ENCODE measurements around the gene LCN2.

The LCN2 gene

DNA sequence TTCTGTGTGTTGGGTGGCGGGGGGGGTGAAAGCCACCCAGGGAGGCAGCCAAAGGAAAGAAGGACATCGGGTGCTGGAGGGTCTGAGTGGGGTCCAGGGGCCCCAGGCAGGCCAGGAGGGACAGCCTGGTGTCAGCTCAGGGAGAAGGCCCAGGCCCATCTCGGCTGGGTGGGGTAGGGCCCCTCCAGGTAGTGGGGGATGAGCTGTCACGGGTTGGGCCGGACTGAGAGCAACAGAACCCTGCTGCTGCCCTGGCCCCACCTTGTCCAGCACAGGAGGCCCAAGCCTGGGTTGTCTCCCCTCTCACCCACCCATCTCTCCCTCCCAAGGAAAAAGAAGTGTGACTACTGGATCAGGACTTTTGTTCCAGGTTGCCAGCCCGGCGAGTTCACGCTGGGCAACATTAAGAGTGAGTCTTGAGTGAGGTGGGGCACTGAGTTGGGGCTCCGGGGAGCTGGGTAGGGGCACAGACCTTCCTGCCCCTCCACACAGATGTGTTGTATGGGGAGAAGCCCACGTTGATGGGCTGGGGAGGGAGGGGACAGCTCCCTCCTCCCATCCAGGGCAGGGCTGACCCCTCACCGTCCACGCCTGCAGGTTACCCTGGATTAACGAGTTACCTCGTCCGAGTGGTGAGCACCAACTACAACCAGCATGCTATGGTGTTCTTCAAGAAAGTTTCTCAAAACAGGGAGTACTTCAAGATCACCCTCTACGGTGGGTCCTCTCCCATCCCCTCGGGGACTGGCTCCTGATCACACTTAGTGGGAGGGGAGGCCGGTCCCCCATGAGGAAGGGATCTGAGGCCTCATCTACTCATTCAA is 2.3 kb downstream of the LCN2 start:
- DNase-seq = no peak

DNA sequence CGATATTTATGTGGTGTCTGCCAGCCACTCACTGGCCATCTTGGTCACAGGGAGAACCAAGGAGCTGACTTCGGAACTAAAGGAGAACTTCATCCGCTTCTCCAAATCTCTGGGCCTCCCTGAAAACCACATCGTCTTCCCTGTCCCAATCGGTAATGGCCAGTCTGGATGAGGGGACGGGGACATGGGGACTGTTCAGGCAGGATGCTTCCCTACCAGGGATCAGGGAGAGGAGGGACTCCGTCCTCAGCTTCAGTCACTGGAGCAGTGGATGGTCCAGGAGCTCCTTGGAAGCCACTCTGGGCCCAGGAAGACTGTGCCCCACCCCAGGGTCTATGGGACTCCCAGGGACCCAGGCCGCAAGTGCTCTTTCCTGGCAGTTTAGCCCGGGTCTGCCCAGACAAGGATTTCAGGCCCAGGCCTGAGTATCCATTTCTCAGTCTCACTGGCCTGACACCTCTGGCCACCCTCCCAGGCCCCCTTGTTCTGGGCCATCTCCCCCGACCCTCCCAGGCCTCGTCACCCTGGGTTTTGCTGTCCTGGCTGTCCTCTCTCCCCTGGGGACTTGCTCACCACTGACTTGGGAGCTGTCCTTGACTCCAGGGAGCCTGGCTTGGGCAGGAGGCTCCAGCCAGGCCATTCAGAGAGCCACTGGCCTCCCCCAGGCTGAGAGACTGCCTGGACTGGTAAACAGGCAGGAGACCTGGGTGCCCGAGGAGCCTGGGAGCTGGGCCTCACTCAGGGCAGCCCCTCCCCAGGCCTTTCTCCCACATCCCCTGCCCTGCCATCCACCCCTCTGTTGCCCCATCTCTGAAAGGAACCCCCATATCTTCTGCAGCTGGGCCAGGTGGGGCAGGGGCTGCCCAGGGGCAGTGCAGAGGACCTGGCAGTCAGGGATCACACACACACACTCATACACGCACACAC is 3.1 kb downstream of the LCN2 start:
- no peak for DNase-seq

DNA sequence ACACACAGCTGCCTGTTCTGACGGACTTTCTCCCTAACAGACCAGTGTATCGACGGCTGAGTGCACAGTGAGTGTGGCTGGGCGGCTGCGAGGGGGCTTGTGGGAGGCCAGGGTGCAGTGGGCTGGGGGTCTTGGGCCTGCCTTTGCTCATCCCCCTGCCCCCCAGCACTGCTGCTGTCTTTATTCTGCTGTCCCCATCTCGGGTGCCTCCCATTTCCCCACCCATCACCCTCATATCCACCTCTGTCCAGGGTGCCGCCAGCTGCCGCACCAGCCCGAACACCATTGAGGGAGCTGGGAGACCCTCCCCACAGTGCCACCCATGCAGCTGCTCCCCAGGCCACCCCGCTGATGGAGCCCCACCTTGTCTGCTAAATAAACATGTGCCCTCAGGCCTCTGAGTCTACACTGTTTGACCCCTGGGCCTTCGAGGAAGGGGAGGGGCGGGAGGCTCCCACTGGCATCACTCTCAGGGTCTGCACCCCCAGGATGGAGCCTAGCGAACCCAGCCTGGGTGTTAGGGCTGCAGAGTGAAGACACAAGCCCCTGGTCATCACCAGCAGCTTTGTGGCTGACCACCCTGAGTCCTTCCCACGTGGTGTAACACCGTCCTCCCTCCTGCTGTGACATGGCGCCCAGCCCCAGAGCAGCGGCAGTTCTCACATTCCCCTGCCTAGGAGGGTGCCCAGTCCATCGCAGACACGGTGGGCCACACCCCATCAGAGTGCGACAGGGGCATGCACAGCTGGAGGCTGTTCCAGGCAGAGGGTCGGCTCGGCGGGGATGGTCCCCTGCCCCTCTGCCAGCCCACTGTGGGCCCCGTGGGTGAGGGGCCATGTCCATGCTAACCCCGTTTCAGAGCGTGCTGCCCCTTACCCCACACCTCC is 4.0 kb downstream of the LCN2 start:
- no peak for DNase-seq

DNA sequence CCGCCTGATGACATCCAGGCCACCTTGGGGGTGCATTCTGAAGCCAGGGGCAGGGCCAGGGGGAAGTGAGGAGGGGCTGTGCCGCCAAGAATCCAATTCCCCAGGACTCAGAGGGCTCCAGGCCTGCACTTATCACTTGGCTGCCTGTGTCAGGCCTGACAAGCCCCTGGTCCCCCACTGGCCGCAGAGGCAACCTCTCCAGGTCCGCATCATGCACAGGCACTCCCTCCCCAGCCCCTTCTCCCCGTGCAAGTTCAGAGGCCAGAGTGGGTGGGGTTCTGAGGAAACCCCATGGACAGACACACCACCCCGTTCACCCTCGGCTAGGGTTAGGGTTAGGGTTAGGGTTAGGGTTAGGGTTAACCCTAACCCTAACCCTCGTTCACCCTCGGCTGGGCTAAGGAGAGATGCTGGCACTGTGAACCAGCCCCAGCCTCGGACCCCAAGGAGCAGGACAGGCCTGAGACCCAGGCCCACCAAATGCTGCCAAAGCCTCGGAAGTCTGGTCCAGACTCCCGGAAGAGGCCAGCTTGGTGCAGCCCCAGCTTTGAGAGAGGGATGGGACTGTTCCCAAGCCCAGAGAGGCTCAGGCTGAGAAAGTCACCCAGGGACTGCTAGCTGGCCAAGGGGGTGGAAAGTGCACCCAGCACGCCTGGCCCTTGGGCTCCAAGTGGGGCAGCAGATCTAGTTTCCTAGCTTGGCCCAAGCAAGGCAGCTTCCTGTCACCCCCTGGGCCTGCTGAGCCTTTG is 4.9 kb downstream of the LCN2 start:
- no peak for DNase-seq

DNA sequence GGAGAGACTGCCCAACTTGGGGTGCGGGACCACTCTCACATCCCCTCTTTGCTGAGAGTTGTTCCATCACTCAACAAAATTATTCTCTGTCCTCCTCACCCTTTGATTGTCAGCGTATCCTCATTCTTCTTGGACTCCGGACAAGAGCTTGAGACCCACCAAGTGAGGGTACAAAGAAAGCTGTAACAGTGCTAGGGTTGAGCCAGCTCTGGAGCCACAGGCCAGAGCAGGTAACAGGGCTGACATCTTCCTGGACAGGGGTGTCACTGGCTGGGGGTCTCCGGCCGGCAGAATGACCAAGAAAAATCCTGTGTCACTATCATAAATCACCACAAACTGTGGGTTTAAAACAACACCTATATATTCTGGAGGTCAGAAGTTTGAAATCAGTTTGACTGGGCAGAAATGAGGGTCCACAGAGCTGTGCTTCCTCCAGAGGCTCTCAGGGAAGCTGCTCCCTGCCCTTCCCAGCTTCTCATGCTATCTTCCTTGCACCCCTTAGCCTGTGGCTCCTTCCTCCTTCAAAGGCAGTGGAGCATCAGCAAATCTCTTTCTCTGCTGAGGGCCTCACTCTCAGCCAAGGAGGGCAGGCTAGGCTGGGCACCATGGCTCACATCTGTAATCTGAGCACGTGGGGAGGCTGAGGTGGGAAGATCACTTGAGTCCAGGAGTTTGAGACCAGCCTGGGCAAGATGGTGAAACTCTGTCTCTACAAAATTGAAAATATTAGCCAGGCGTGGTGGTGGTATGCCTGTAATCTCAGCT is 6.7 kb downstream of the LCN2 start:
- DNase-seq = no peak

DNA sequence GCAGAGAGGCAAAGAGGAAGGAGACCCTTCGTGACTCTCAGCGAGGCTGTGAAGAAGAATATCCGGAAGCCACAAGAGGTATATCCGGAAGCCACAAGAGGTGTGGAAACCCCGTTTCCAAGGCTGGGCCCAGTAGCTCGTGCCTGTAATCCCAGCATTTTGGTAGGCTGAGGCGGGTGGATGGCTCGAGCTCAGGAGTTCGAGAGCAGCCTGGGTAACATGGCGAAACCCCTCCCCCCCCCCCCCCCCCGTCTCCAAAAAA is 10.2 kb downstream of the LCN2 start:
- DNase-seq = peak; percentile 82 to 84

DNA sequence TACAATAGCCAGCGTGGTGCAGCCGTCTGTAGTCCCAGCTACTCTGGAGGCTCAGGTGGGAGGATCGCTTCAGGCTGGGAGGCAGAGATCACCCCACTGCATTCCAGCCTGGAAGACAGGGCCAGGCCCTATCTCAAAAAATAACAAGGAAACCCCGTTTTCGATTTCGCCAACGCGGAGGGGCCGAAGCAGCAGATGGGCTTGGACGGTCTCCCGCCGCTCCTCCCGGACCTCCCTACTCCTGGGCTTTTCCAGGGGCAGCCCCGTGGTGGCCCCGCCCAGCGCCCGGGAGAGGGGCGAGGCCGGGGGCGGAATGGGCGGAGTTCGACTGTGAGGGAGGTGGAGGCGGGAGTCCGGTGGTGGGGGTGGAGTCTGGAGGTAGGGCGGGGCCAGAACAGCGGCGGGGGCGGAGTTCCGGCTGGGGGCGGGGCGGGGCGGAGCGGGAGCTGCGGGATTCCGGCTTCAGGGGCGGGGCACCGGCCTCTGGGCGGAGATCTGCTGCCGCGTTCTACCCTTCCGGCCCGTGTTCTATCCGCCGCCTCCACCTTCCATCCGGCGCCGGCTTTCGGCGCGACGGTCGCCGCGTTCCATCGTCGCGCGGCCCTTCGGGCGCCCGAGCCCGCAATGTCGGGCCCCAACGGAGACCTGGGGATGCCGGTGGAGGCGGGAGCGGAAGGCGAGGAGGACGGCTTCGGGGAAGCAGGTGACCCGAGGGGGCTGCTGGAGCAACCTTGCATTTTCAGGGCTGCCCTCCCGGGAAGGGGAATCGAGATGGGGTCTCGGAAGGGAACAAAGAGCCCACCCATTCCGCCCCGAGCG is 10.7 kb downstream of the LCN2 start, which contains the start of gene BBLN:
BBLN (plus strand) TSS at position 482 of the 819 bp plus-strand sequence; CDS start at position 625, 143 bp downstream.
- DNase-seq = peak; percentile 64 to 66

DNA sequence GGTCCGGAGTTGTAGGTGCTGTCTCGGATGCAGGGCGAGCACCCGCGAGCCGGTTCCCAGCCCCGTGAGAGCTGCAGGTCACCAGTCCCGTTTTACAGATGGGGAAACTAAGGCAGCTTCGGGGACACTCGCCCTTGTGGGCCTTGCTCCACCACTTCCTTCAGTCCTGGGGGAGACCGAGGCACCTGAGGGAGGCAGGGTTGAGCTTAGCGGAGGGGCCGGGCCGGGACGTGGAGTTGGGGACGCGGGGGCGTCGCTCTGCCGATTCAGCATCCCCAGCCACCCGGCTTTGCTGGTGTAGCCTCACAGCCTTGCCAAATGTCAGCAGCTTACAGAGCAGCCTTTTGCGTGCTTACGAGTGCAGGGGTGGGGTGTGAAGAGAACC is 11.3 kb downstream of the LCN2 start:
- DNase-seq = no peak

DNA sequence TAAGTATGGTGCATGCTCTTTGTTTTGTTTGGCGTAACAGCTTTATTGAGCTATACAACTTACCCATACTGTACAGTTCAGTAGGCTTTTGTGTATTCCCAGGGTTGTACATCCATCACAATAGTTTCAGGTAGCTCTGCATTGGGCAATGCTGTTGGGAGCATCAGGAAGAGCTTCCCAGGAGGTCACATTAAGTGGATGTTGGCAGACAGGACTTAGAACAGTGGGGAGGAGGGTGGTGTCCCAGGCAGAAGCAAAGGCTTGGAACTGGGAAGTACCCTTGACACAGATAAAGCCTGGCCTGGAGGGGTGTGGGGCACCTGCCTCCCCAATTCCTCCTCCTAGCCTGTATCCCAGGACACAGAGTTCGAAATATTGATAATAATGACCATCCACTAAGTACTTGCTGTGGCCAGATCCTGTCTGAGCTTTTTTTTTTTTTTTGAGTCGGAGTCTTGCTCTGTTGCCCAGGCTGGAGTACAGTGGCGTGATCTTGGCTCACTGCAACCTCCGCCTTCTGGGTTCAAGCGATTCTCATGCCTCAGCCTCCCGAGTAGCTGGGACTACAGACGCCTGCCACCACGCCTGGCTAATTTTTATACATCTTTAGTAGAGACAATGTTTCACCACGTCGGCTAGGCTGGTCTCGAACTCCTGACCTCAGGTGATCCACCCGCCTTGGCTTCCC is 12.1 kb downstream of the LCN2 start:
- DNase-seq = no peak

DNA sequence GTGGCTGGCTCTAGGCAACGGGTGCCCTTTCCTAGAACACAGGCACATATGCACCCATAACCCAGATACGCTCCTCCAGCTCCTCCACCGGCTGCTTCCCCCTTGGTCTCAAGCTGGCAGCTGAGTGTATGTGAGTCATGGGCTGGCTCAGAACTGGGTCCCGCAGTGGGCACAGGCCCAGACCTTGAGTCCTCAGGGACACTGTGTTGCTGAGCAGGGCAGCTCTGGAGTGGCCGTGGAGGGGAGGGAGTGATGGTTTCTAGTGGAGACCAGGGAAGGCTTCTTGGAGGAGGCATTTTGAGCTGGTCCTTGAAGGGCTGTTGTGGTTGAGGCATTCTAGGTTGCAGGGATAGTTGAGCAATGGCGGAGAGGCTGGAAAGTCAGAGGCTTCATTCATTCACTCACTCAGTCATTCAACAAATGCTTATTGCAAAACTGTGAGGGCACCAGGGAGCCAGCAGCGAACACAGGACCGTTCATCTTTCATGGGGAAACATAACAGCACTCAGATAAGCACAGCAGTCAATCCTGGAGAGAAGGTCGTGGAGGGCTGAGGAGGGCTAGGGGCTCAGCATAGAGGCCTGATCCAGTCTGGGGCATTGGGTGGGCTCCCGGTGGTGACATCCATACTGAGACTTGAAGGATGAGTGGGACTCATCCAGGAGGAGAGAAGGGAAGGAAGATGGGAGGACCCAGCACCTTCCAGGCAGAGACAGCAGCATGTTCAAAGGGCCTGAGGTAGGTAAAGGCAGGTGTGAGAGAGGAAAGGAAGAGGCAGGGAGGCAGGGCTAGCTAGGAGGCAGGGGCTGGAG is 13.2 kb downstream of the LCN2 start:
- no peak for DNase-seq

DNA sequence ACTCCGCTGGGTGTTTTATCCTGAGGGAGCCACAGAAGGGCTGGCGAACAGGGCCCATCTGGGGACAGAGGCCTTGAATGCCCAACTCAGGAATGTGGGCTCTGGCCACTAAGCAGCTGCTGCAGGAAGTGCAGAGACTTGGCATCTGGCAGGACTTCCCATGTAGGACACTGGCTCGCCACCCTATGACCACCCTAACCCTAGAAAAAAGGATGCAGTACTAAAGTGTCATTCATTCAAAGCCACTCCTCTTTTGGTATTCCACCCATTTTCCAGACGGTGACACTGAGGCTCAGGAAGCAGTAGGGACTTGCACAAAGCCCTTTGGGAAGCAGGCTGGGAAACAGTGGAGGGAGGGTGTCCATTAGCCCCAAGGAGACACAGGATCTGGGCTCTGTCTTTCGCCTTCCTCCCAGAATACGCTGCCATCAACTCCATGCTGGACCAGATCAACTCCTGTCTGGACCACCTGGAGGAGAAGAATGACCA is 13.8 kb downstream of the LCN2 start:
- no peak for DNase-seq

DNA sequence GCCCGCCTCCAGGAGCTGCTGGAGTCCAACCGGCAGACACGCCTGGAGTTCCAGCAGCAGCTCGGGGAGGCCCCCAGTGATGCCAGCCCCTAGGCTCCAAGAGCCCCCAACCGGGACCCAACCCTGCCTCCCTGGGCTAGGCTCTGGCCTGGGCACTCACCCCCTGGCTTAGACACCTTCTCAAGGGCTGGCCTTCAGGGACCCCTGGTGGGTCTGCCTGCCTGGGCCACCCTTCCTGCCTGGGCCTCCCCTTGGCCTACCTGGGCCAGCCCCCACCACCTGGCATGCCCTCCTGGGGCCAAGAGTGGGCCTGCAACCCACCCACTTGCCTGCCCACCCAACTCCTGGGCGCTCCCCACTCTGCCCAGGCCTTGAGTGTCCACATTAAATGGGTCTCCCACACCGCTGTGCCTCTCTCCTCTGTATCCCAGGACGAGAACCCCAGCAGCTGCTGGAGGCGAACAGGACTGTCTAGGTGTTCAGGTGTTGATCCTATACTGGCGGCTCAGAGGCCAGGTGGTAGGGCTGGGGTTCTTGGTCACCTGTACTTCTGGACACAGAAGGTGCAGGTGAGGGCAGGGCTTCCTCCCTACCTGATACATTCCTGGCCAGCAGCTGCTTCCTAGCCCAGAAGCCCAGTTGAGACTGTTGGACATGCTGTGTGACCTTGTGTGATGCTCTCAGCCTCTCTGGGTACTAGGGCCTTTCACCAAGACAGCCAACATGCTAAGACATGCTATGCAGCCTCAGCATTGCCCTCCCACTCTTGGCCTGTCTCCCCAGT is 14.5 kb downstream of the LCN2 start:
- DNase-seq = no peak

DNA sequence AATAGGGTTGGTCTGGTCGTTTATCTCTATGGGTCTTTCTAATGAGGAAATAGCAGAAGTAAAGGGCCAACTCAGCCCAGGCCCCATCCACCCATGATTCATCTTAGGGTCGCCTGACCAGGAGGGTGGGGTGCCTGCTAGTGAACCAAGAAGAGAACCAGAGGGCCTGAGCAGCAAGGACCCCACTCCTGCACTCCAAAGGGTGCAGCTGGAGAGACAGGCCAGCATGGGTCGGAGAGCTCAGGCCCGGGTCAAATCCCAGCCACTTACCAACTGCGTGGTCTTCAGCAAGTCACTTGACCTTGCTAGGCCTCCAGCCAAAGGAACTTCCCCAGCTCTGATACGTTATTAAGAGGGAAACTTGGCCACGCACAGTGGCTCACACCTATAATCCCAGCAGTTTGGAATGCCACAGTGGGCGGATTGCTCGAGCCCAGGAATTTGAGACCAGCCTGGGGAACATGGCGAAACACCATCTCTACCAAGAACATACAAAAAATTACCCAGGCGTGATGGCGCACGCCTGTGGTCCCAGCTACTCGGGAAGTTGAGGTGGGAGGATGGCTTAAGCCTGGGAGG is 15.1 kb downstream of the LCN2 start:
- DNase-seq = no peak

DNA sequence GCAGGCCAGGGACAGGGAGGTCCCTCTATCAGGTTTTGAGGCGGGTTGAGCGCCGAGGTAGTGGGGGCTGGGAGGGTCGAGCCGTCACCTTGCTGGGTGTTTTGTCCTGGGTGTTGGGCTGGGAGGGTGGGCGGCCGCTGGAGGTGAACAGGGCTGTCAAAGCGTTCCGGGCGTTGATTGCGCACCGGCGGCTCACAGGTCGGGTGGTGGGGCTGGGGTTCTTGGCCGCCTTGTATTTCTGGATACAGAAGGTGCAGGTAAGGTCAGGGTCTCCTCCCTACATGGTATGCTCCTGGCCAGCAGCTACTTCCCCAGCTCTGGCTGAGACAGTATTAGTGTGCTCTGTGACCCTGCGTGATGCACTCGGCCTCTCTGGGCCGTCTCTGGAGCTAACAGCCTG is 16.9 kb downstream of the LCN2 start:
- no peak for DNase-seq

DNA sequence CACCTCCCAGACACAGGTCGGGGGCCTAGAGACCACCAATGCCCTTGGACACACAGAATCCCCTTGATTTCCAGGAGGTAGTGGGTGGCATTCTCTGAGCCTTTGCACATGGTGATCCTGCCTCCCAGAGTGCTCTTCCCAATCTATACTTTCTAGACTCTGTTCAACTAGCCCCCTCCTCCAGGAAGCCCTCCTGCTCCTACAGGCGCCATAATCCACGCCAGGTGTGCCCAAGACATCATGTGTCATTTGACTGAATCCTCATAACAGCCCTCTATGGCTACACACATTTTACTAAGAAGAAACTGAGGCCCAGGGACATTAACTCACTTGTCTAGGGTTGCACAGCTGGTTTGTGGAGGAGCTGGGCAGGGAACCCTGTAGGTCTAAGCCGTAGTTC is 18.0 kb downstream of the LCN2 start:
- DNase-seq = no peak

DNA sequence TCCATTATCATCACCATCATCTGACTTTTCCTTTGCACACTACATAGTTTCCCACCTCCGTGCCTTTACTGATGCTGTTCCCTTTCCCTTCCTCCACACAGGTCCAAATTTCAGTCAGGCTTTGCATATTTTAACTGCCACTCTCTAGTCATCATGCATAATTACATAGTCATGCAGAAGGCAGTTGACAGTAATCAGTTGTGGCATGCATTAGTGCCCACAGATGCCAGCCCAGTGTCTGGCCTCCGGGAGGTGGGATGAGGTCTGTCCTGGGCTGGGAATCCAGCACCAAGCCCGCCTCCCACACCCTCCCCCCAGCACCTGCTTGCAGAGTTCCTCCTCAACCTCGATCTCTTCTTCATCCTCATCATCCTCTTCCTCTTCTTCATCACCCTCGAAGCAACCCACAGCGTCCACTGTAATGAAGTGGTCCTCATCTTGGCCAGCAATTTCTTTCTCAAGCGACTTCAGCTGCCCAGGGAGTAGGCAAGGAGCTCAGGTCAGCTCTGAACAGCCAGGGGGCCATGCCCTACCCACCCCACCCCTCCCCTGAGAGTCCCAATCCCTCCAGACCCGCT is 19.6 kb downstream of the LCN2 start:
- DNase-seq = no peak

DNA sequence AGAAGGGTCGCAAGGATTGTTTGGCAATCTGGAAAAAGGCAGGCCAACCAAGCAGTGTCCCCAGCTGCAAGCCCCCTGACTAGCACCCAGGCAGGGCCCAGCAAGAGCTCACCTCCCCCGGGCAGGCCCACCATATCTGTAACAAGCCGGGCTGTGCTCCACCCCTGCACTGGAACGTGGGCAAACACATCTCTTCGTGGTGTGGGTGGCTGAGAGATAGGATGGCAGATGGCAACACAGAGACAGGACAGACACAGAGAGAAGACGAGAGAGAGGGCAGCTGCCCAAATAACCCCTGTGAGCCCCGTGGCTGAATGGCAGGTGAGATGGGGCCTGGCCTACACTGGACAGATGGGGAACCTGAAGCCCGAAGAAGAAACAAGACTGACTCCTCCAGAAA is 20.2 kb downstream of the LCN2 start:
- no peak for DNase-seq
